GM19023 (cell line): ENCODE measurements around the gene ARPC4.
"Not testable (repeated sequence)": the region's sequence is repeated elsewhere in the genome, so short reads cannot be mapped to it uniquely, and the experiment has no call there.

Source experiments
- ATAC-seq: cut with Tn5 transposase; IDR thresholded peaks from one replicate; pipeline ENCODE4 v1.9.1; 2021; ENCODE audit warnings: mild to moderate bottlenecking, moderate library complexity; ENCODE audit not compliant: unreplicated experiment

Gene ARPC4

DNA sequence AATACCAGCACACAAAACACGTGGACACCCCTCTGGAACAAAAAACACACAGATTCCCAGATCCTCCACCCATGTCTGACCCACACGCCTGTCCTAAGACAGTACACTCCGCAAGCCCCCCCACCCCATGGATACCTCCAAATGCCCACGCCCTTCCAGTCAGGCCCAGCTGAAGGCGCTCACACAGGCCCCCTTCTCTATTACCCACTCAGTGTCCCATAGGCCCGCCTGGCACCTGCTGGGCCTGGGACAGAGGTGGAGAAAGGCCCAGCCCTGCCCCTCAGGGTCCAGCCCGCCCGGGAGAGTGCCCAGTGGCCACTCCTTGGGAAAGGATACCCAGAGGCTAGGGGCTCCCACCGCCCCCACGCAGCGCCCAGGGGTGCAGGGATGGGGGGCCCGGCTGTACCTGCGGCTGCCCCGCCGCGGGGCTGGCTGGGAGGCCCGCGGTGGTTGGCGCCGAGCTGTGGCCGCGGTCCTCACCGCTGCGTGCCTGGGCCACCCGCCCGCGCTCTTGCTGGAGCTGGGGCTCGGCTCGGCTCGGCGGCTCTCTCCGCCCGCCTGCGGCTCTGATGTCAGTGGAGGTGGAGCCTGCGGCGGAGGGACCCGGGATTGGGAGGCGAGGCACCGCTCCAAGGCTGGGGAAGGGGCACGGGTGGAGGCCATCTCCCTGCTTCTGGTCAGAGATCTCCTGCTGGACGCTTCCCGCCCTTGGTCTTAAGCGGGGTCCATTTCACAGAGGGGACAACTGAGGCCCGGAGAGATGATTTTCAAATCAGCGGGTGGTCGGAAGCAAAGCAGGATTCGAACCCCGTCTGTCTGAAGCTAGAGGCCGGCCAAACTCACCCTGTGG, 23.2 kb upstream of the ARPC4 start, which contains the start of gene CAMK1:
Gene CAMK1 (minus strand): TSS at position 522 of the 850 bp plus-strand sequence. CDS start 2,198 bp downstream, outside the sequence.
- ATAC-seq: peak; percentile 72

DNA sequence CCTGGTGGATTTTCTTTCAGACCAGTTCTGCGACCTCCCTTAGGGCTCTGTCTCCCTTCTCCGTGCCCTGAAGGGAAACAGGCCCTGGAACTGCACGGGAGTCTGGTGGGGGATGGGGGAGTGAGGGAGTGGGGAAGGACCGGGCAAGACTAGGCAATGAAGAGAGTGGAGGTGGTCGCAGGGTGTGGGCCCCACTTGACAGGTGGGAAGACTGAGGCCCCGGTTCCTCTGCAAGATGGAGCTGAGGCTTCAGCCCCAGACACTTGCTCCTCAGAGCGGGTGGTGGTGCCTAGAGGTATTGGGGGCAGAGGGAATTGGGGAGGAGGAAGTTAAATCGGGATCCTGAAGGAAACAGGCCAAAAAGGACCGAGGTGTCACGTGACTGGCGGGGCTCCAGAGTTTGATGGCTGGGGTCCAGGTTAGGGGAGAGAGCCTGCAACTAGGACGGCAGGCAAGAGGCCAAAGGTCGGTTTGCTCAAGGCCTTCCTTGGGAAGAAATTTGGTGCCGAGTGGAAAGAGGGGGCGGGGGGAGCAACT, 22.5 kb upstream of the ARPC4 start:
- no peak for ATAC-seq

DNA sequence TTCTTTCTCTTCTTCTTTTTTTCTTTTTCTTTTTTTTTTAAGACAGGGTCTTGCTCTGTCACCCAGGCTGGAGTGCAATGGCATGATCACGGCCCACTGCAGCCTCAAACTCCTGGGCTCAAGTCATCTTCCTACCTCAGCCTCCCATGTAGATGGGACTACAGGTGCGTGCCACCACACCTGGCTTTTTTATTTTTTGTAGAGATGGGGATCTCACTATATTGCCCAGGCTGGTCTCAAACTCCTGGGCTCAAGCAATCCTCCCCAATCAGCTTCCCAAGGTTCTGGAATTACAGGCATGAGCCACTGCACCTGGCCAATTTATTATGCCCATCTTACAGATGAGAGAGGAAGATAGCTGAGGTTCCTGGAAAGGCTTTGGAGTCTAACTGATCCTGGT, 21.9 kb upstream of the ARPC4 start:
- not testable (repeated sequence) for ATAC-seq

DNA sequence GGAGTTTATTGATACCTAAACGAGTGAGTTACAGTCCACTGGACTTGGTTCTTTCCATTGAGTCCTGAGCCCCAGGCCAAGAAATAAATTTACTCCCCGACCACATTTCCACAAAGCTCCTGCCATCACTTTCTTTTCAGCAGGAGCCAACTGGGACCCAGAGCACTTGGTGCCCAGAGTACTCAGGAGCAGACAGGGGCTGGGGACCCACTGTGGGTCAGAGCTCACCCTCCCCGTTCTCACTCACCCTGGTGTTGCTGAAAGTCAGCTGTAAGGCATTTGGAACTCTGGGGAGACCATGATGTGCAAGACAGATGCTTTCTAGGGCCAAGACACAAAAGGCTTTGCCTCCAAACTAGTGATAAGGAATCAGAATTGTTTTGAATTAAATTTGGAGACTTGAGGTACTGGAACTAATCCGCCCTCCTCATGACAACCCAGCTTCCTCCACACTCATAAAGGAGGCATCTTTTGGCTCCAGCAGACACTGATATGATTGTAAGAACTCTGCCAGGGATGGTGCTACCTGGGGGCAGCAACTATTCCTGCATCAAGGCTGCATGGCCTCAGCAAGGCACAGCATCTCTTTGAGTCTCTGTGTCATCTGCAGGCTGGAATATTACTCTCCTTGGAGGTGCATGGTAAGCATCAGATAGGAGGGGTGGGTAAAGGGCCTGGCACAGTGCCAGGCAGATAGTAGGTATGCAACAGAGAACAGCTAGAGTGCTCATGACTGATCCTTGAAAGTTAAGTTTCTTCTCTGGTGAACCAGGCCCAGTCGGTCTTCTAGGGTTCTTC, 15.8 kb upstream of the ARPC4 start:
- ATAC-seq: no peak

DNA sequence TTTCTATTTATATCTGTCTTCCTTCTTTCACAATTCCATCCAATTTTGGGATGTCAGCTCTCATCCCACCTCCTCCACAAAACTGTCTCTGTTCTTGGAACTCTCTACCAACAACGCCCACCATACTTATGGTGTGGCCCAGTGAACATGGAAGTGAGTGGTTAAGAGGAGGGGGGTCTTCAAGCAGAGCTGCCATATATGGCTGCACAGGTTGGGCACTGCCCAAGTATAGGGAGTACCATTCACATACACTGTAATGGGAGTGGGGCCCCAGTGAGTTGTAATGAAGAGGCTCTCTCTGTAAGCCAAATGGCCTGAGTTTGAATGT, 15.2 kb upstream of the ARPC4 start:
- no peak for ATAC-seq

DNA sequence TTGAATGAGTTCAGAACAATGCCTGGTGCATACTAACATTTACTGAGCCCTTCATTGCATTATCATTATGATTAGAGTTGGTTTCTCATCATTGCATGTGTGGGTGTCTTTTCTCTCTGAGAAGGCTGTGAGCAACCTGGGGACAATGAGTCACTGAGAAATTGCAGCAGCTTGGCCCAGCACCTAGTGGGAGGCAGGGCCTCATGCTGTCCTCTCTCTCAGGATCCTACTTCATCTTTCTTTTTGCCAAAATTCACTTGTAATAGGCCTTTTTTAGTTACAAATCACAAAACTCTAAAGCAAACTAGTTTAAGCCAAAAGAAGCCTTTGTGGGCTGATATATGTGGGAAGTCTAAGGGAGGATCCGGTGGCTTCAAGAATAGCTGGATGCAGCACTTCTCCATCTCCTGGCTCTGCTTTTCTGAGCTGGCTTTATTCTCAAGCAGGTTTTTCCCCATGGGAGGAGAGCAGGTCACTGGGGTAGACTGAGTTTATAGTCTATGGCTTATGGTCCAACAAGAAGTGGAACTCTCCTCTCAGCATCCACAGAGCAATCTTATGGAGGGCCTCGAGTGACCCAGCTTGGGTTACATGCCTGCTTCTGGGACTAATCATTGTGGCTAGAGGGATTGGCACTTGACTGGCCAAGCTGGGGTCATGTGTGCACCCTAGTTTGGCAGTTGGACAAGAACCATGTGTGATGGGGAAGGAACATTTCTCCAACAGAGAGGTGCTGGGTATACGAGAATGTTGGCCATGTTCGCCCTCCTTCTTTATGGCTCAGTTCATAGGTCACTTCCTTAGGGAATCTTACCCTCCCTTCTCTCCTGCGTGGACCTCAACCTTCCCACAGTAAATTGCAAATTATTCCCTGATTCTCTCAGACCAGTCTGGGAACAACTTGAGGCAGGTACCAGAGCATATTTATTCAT, 14.5 kb upstream of the ARPC4 start:
- no peak for ATAC-seq

DNA sequence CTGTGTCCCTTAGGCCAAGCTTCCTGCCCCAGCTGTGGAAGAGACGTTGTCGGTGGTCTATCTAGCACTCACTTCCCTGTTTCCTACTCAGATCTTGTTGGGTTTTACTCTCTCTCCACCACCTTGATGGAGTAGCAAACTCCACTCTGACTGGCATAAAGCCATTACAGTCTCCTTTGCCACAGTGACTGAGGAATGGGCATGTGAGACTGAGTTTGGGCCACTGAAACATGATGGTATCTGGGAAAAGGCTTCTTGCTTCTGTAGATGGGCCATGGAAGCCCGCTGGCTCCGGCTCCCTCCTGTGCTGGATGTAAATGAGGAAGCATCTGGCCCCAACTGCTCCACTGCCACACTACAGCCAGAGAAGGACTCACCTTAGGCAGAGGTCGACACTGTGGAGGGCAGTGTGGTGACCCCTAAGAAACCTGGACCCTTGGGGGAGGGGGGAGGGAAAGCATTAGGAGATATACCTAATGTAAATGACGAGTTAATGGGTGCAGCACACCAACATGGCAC, 13.7 kb upstream of the ARPC4 start:
- ATAC-seq: no peak

DNA sequence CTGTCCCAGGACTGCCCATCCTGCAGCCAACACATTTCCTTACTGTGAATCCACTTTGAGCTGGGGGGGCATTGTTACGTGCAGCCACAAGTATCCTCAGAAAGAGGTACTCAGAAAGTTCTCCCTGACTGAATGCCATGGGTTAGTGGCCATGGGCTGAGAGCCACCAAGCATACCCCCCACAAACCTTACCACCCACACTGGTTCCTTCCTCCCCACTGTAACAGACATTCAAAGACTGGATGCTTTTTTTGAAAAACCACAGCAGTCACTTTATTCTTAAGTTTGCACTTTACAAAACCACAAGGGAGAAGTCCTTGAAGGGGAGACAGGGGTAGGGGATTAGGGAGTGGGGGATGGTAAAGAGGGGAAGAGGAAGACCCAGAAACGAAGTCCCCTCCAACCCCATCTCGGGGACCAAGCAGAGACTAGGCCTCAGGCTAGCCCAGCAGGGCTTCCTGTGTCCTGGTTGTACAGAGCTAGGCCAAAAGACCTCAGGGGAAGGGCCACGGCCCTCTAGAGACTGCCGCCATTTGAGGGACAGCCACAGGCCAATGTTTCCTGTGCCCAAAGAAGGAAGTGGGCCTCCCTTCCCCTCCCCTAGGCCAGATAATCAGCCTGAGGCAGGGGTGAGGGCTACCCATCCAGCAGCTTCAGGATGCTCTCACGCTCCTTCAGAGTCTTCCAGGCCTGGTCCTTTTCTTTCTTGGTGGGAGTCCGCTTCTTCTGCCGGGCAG, 13.0 kb upstream of the ARPC4 start:
- ATAC-seq: peak; percentile 55

DNA sequence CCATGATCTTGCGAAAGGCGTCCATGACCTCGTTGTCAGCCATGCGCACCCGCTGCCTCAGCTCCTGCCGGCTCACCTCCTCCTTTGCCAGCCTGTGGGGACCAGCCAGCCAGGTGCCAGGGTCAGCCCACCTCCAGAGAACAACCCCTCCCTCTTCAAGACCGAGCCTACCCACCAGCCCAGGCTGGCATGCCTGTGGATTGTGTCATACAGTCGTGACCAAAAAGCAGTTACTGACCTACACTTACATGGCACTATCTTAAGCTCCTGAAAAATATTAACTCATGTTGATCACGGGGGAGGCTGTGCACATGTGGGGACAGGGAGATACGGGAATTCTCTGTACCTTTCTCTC, 12.4 kb upstream of the ARPC4 start:
- ATAC-seq: no peak

DNA sequence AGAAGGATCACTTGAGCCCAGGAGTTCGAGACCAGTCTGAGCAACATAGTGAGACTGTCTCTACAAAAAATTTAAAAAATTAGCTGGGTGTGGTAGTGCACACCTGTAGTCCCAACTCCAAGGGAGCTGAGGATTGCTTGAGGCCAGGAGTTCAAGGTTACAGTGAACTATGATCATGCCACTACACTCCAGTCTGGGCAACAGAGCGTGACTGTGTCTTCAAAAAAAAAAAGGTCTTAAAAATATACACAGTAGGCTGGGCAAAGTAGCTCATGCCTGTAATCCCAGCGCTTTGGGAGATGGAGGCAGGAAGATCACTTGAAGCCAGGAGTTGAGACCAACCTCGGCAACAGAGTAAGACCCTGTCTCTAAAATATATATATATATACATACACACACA, 12.0 kb upstream of the ARPC4 start:
- no peak for ATAC-seq

DNA sequence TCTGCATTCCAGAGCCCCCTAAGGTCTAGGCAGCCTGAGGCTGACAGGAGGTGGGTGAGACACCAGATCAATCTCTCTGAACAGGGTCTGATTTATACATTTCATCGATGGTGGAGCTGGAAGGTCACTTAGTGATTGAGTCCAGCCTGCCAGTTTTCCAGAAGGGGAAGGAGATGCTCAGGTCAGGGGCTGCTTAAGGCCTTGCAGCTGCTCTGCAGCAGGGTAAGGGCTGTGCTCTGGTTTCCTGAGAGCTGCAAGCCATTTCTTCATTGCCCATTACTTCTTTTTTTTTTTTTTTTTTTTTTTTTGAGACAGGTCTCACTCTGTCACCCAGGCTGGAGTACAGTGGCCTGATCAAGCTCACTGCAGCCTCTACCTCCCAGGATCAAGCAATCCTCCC, 11.3 kb upstream of the ARPC4 start:
- ATAC-seq: no peak

DNA sequence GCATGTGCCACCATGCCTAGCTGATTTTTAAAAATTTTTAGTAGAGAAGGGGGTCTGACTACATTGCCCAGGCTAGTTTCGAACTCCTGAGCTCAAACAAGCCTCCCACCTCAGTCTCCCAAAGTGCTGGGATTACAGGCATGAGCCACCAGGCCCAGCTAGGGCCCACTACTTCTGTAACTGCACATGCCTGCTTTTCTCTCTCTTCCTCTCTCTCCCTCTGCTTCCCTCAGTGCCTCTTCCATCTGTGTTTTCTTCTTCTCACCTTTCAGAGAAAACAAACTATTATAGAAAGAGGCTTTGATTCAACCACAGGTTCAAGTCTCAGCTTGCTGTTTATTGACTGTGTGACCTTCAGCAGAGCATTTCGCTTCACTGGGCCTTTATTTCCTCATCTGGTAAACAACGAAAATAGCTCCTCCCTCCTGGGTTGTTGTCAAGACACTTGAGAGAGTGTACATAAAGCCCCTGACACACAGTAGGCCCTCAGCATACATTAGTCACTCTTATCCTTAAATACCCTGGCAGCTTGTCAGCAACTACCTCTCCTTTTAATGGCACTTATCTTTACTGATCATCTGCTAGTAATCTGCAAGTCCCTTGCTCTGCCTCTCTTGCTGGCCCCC, 10.8 kb upstream of the ARPC4 start:
- no peak for ATAC-seq

DNA sequence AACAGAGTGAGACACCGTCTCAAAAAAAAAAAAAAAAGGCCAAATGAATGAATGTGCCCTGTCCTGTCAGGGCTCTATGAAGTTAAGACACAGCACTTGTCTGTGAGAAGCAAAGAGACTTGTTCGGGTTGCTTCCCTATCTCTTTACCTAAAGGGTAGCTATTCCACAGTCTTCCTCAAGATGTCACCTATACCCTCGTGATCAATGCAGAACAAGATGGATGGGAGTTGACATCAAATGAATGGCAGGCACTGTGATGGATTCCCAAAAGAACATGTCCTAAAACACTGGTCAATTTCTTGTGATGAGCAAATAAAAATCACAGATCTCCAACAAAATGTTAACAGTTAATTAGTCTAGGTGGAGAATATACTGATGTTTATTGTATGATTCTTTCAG, 10.1 kb upstream of the ARPC4 start:
- ATAC-seq: no peak

DNA sequence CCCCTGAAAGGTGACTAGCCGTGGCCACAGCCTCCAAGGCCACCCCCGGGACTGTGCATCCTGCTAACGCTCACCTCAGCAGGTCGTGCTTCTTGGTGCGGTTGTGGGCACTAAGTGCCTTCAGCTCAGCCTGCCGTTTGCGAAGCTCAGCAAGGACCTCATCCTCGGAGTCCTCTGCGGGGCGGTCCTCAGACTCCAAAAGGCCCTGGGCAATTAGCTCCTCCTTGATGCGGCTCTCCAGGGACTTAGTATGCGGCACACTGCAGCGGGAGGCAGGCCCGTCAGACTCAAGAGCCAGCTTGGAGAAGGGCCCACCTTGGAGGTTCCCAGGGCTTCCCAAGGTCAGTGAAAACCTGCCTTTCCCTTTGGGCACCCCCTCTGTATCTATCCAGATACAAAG, 8.9 kb upstream of the ARPC4 start:
- ATAC-seq: no peak

DNA sequence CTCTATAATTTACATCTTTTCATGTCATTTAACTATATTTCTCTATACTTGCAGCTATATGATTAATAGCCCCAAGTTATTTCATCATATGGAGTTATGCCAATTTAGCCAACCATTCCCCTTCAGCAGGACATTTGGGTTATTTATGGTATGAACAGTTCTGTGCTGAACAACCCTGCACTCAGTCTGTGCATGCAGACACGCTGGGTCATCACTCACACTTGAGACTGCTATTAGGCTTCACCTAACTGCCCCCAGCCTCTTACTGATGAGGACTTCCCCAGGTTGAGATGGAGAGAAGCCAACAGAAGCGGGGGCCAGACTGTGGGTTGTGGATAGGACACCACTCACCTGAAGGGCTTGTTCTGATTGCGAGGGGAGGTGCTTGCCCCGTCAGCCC, 7.9 kb upstream of the ARPC4 start:
- ATAC-seq: no peak

DNA sequence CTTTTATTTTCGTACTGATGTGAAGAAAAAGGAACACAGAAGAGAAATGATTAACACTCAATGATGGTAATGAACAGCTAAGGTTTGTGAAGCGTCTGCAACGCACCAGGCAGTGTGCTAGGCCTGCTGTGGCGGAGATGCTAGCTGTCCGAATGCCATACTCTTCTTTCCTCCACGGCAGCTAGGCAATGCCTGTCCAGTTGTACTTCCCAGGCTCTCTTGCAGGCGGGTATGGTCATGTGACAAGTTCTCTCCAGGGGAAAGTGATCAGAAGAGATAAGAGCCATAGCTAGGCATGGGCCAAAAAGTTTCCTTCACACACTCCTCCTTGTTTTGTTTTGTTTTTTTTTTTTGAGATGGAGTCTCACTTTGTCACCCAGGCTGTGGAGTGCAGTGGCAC, 7.3 kb upstream of the ARPC4 start:
- no peak for ATAC-seq

DNA sequence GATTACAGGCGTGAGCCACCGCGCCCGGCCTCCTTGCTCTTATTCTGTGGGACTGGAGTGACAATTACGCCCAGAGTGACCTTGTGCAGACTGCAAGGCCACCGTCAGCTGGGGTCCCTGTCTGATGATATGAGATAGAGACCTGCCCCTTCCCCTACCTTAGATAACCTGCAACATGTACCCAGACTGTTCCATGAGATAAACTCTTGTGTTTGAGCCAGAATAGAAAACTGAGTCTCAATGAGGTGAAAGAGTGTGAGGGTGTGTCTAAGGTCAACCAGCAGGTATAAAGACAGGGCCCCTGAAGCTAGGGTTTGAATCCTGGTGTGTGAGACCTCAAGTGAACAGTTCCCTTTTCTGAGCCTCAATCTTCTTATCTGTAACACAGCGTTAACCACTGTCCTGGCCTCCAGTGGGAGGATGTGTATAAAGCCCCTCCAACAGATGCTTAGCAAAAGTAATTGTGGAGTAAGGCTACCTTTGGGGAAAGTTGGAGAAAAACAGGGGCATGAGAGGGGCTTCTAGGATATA, 6.6 kb upstream of the ARPC4 start:
- no peak for ATAC-seq

DNA sequence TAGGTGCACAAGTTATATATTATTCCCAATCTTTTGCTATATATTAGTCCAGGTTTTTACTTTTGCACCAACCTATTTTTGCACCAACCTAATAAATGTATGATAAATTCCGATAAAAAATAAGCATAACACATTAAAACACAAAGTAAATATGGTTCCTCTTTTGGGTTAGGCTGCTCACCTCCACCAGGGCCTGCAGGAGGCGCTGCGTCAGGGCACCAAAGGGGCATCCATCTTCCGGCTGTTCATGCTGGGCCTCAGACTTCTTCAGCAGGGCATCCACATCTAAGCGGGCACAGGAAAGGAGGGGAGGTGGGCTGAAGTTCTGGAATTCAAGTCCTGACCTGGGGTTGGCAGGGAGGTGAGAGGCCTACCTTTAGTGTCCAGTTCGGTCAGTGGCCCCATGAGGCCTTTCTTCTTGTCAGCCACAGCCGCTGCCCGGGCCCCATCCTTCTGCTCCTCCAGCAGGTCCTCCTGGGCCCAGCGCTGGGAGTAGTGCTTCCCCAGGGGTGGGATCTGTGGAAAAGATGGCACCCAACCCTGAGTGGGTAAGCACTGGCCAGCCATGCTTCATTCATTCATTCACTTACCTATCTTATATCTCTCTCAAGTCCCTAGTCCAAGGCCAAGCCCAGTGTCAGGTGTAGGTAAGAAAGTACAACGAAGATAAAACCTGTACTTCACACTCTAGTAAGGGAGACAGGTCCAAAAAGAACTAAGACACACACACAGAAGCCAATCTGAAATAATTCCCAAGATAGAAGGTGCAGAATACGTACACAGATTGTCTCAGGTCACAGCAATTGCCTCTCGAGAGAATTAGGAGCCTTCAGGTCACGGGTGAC, 5.8 kb upstream of the ARPC4 start:
- ATAC-seq: no peak
